ENCODE data around the gene GDPD2.

GDPD2 gene

DNA sequence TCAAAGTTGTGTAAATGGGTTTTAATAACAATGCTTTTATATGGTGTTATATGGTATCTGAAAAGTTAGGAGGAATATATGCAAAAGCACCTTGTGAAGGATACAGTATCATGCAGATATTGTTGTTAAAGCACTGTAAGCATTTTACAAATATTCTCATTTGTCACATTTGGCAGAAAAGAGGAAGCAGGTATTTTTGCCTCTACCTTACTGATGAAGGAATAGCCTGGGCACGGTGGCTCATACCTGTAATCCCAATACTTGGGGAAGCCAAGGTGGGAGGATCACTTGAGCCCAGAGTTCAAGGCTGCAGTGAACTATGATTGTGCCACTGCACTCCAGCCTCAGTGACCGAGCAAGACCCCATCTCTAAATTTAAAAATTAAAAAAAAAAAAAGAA is 12.2 kb upstream of the GDPD2 start:
- in situ Hi-C loops (cut with HindIII; ENCODE audit: low pct_ligation_motif_present, low sequenced_read_pairs), result no loop called here
- no peak for DNase-seq
- Histone ChIP-seq H3K27ac (no peak overlapping the region), H3K4me3 (ENCODE audit: low read depth, low read length) (no peak overlapping the region), H3K27me3 (replicated peaks) (no peaks in the 10 kb centered on the region), H3K36me3 (replicated peaks) (no peaks in the 10 kb centered on the region)
- TF ChIP-seq, protein P1, sequence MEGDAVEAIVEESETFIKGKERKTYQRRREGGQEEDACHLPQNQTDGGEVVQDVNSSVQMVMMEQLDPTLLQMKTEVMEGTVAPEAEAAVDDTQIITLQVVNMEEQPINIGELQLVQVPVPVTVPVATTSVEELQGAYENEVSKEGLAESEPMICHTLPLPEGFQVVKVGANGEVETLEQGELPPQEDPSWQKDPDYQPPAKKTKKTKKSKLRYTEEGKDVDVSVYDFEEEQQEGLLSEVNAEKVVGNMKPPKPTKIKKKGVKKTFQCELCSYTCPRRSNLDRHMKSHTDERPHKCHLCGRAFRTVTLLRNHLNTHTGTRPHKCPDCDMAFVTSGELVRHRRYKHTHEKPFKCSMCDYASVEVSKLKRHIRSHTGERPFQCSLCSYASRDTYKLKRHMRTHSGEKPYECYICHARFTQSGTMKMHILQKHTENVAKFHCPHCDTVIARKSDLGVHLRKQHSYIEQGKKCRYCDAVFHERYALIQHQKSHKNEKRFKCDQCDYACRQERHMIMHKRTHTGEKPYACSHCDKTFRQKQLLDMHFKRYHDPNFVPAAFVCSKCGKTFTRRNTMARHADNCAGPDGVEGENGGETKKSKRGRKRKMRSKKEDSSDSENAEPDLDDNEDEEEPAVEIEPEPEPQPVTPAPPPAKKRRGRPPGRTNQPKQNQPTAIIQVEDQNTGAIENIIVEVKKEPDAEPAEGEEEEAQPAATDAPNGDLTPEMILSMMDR (IDR thresholded peaks at IDR 0.05; ENCODE audit: low read depth, low read length, missing control alignments), result no peak

DNA sequence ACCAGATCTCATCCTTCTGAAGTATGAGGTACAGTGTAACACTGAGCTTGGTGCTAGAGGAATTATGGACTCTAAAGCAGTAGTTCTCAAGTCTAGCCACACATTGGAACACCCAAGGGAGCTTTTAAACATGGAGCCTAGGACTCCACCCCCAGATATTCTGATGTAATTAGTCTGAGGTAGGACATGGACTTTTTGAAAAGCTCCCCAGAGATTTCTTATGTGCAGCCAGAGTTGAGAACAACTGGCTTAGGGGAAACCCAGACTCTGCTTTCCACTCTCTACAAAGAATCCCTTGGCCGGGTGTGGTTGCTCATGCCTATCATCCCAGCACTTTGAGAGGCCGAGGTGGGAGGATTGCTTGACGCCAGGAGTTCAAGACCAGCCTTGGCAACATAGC is 11.6 kb upstream of the GDPD2 start:
- no peaks in the 10 kb centered on the region for H3K27me3 ChIP-seq (replicated peaks)
- H3K4me3 ChIP-seq (ENCODE audit: low read depth, low read length), result no peak overlapping the region
- no peak for DNase-seq
- in situ Hi-C loops (cut with HindIII; ENCODE audit: low pct_ligation_motif_present, low sequenced_read_pairs), result no loop called here
- H3K27ac ChIP-seq, result no peak overlapping the region
- no peaks in the 10 kb centered on the region for H3K36me3 ChIP-seq (replicated peaks)
- TF ChIP-seq, protein P1 (IDR thresholded peaks at IDR 0.05; ENCODE audit: low read depth, low read length, missing control alignments), result no peak

DNA sequence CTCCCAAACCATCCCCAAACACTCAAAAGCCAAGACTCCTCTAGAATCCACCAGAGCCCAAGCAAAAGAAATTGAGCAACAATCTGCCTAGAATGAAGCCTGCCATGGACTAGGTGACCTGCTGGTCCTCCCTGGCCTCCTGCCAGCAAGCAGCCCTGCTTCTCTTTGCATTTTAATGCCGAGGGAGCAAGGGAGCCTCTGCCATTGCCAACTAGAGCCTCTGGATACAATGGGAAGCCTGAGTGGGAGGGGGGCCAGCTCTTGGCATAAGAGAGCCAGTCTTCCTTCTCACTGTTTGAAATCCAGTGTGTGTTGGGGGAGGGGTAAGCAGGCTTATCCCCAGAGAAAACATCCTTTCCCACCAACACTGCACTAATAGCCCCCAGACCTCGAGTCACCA is 1.5 kb upstream of the GDPD2 start:
- H3K27ac ChIP-seq, result no peak overlapping the region
- H3K27me3 ChIP-seq (replicated peaks), result no peaks in the 10 kb centered on the region
- no peak for DNase-seq
- in situ Hi-C loops (cut with HindIII; ENCODE audit: low pct_ligation_motif_present, low sequenced_read_pairs), result no loop called here
- H3K36me3 ChIP-seq (replicated peaks), result no peaks in the 10 kb centered on the region
- TF ChIP-seq, protein P1 (IDR thresholded peaks at IDR 0.05; ENCODE audit: low read depth, low read length, missing control alignments), result no peak
- no peak overlapping the region for H3K4me3 ChIP-seq (ENCODE audit: low read depth, low read length)

DNA sequence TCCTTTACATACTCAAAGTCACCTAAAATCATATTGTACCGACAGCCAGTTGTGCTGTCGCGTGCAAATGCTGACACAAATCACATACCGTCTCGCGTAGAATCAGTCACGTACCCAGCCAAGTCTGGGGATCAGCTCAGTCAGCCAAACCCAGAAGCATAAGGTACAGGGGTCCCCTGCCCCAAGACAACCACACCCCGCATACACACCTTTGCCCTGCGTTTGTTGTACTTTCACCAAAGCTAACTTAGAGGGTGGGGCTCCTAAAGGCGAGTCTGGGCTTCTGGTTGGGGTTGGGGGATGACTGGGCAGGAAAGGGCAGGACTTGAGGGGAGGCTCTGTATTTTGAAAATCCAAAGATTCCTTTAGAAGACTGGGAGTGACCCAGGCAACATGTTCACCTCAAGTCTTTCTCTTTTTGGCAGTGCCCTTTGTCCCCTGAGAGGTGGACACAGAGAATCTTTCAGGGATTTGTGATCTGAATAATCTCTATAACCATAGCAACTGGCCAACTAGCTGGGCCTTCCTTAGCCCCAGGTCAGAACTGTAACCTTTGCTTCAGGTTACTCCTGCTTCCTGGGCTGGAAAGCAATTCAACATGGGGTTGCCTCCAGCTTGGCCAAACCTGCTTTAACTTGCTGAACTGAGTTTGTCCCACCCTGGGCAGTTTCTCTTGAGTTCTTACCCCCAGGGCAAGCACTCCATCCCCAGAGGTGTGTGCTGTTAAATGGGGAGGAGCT is 992 bp downstream of the GDPD2 start:
- in situ Hi-C loops (cut with HindIII; ENCODE audit: low pct_ligation_motif_present, low sequenced_read_pairs), result no loop called here
- no peak for DNase-seq
- TF ChIP-seq, protein P1 (IDR thresholded peaks at IDR 0.05; ENCODE audit: low read depth, low read length, missing control alignments), result no peak
- H3K36me3 ChIP-seq (replicated peaks), result no peaks in the 10 kb centered on the region
- no peak overlapping the region for H3K27ac ChIP-seq
- no peaks in the 10 kb centered on the region for H3K27me3 ChIP-seq (replicated peaks)
- no peak overlapping the region for H3K4me3 ChIP-seq (ENCODE audit: low read depth, low read length)

DNA sequence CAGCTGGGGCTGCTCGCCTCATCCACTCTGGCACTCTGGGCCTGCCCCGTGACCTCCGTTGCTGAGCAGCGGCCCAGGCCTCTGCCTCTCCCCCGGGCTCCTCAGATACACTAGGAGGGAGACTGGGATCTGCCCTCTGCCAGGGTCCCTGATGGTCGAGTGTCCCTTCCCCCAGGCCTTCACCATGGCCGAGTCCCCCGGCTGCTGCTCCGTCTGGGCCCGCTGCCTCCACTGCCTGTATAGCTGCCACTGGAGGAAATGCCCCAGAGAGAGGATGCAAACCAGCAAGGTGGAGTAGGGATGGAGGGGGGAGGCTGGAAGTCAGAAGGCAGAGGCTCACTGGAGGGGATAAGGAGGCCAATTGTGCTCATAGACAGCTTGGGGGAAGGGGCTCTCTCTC is 1.7 kb downstream of the GDPD2 start:
- in situ Hi-C loops (cut with HindIII; ENCODE audit: low pct_ligation_motif_present, low sequenced_read_pairs), result no loop called here
- no peak overlapping the region for H3K27ac ChIP-seq
- TF ChIP-seq, protein P1 (IDR thresholded peaks at IDR 0.05; ENCODE audit: low read depth, low read length, missing control alignments), result no peak
- no peaks in the 10 kb centered on the region for H3K27me3 ChIP-seq (replicated peaks)
- no peaks in the 10 kb centered on the region for H3K36me3 ChIP-seq (replicated peaks)
- no peak overlapping the region for H3K4me3 ChIP-seq (ENCODE audit: low read depth, low read length)
- DNase-seq, result no peak

Data from brain microvascular endothelial cell (primary cell).